SK-N-SH (cell line): Measurements from ENCODE around the gene KIF11. TPM values are rescaled to one million over a fixed set of nuclear protein-coding genes. Genes with fewer than 3 reads are reported as not detected.

Source experiments
- CTCF ChIA-PET: fragments of 300-600, 350-600 bp; formaldehyde crosslinking; extraction: SDS; loops from one replicate; lab custom pipeline; 2021; lab: Yijun Ruan, JAX
- POLR2A ChIA-PET: fragments of 350-600 bp; sonication (Branson Sonifier 250); formaldehyde crosslinking; extraction: SDS; loops from one replicate; lab custom pipeline; 2020; ENCODE audit warnings: antibody characterized with exemption, inconsistent platforms; lab: Yijun Ruan, JAX
- DNase-seq: peaks from one replicate; pipeline ENCODE4 v3.0.0; 2012
- H2AFZ ChIP-seq: fragments of 200-600 bp; sonication (generic); 2 replicates; pipeline ENCODE4 v1.8.1; 2016; ENCODE audit warnings: antibody characterized with exemption, mild to moderate bottlenecking, low read depth
- H3F3A ChIP-seq: fragments of 200-600 bp; sonication (generic); replicated peaks from 2 replicates; pipeline ENCODE3; 2016; ENCODE audit warnings: antibody characterized with exemption, mild to moderate bottlenecking; ENCODE audit not compliant: insufficient read depth
- H3K27ac ChIP-seq, 2 experiments: fragments of 200-500 bp in 1 of 2; fragments of 200-600 bp in 1 of 2; sonication (Bioruptor generic) in 1 of 2; sonication (generic), shearing (Covaris generic) in 1 of 2; 2 replicates each; pipeline versions ENCODE4 v1.5.1 to v1.6.1; 2014 to 2016; ENCODE audit warnings: low read depth in 2 of 2, inconsistent platforms in 1 of 2, low read length in 1 of 2, mild to moderate bottlenecking in 1 of 2, mixed read lengths in 1 of 2
- H3K27me3 ChIP-seq: fragments of 200-600 bp; sonication (generic), shearing (Covaris generic); 2 replicates; pipeline ENCODE4 v1.6.1; 2016; ENCODE audit warnings: mixed run types; ENCODE audit not compliant: insufficient read depth
- H3K36me3 ChIP-seq, 2 experiments: fragments of 200-500 bp in 1 of 2; fragments of 200-600 bp in 1 of 2; sonication (Bioruptor generic) in 1 of 2; sonication (generic) in 1 of 2; replicated peaks in 1 of 2; 2 replicates each; pipeline versions ENCODE3 to v1.5.1; 2014 to 2016; ENCODE audit warnings: low read length in 1 of 2, mild to moderate bottlenecking in 1 of 2; ENCODE audit not compliant: insufficient read depth in 2 of 2, control insufficient read depth in 1 of 2
- H3K4me1 ChIP-seq, 2 experiments: fragments of 200-500 bp in 1 of 2; fragments of 200-600 bp in 1 of 2; sonication (Bioruptor generic) in 1 of 2; sonication (generic), shearing (Covaris generic) in 1 of 2; 2 replicates each; pipeline versions ENCODE4 v1.5.1 to v1.6.1; 2014 to 2016; ENCODE audit warnings: low read depth in 1 of 2, low read length in 1 of 2, mixed run types in 1 of 2; ENCODE audit not compliant: insufficient read depth in 2 of 2, control insufficient read depth in 1 of 2
- H3K4me2 ChIP-seq: fragments of 200-600 bp; sonication (generic), shearing (Covaris generic); 2 replicates; pipeline ENCODE4 v1.6.1; 2017; ENCODE audit warnings: mixed run types
- H3K4me3 ChIP-seq, 2 experiments: fragments of 200-500 bp in 1 of 2; fragments of 200-600 bp in 1 of 2; sonication (Bioruptor generic) in 1 of 2; sonication (generic), shearing (Covaris generic) in 1 of 2; 2 replicates each; pipeline versions ENCODE4 v1.5.1 to v1.8.1; 2014 to 2016; ENCODE audit warnings: low read depth in 2 of 2, inconsistent platforms in 1 of 2, low read length in 1 of 2, mild to moderate bottlenecking in 1 of 2, mixed read lengths in 1 of 2, moderate library complexity in 1 of 2
- H3K79me2 ChIP-seq: fragments of 200-600 bp; sonication (generic); 2 replicates; pipeline ENCODE4 v1.8.1; 2017; ENCODE audit warnings: mild to moderate bottlenecking; ENCODE audit not compliant: insufficient read depth
- H3K9ac ChIP-seq: fragments of 200-600 bp; sonication (generic); 2 replicates; pipeline ENCODE4 v1.6.1; 2017; ENCODE audit warnings: mixed run types
- H3K9me2 ChIP-seq: fragments of 200-600 bp; sonication (generic); 2 replicates; pipeline ENCODE4 v1.6.1; 2017; ENCODE audit warnings: mixed run types
- H3K9me3 ChIP-seq: fragments of 200-600 bp; sonication (generic); 2 replicates; pipeline ENCODE4 v1.6.1; 2017; ENCODE audit warnings: mixed run types, mild to moderate bottlenecking, moderate library complexity
- H4K20me1 ChIP-seq: fragments of 200-600 bp; sonication (generic); 2 replicates; pipeline ENCODE4 v1.6.1; 2017; ENCODE audit warnings: mild to moderate bottlenecking, mixed run types; ENCODE audit not compliant: insufficient read depth
- CHD2 ChIP-seq: fragments of 150-350 bp; IDR thresholded peaks from 2 replicates; pipeline ENCODE4 v1.6.1; 2018; ENCODE audit warnings: low read length; ENCODE audit not compliant: partially characterized antibody
- EZH2phosphoT487 ChIP-seq: fragments of 200-600 bp; sonication (generic); IDR thresholded peaks from 2 replicates; pipeline ENCODE4 v1.6.1; 2017; ENCODE audit warnings: low read depth, mixed run types, mild to moderate bottlenecking, antibody characterized with exemption, moderate library complexity, borderline replicate concordance
- FOSL2 ChIP-seq: IDR thresholded peaks from 2 replicates; pipeline ENCODE4 v1.4.0; 2012; ENCODE audit warnings: low read depth, mild to moderate bottlenecking, moderate library complexity, borderline replicate concordance
- FOXJ3 ChIP-seq: sonication (generic); formaldehyde crosslinking; IDR thresholded peaks from 2 replicates; pipeline ENCODE4 v1.5.1; 2020; ENCODE audit warnings: mild to moderate bottlenecking, missing genetic modification reagents
- FOXM1 ChIP-seq: IDR thresholded peaks from 2 replicates; pipeline ENCODE4 v1.4.0; 2012; ENCODE audit warnings: low read depth, mild to moderate bottlenecking
- GATA2 ChIP-seq: sonication (generic); formaldehyde crosslinking; IDR thresholded peaks from 2 replicates; pipeline ENCODE4 v1.5.0; 2020; ENCODE audit warnings: mild to moderate bottlenecking, missing genetic modification reagents
- JUND ChIP-seq: IDR thresholded peaks from 2 replicates; pipeline ENCODE4 v1.4.0; 2012
- MEF2A ChIP-seq: IDR thresholded peaks from 2 replicates; pipeline ENCODE4 v1.4.0; 2012; ENCODE audit warnings: low read depth, borderline replicate concordance
- MXI1 ChIP-seq: IDR thresholded peaks from 2 replicates; pipeline ENCODE4 v1.6.1; 2012; ENCODE audit warnings: mild to moderate bottlenecking, low read depth, low read length, improper control_type of control experiment
- NFIC ChIP-seq: IDR thresholded peaks from 2 replicates; pipeline ENCODE4 v1.4.0; 2012; ENCODE audit warnings: borderline replicate concordance
- NRF1 ChIP-seq: IDR thresholded peaks from 2 replicates; pipeline ENCODE4 v1.6.1; 2012; ENCODE audit warnings: low read depth, mild to moderate bottlenecking, low read length
- POLR2AphosphoS5 ChIP-seq: IDR thresholded peaks from 2 replicates; pipeline ENCODE4 v1.6.1; 2012; ENCODE audit warnings: low read depth, low read length
- RAD21 ChIP-seq: IDR thresholded peaks from 2 replicates; pipeline ENCODE4 v1.6.1; 2012; ENCODE audit warnings: mild to moderate bottlenecking, low read length
- RFX5 ChIP-seq: IDR thresholded peaks from 2 replicates; pipeline ENCODE4 v1.6.1; 2012; ENCODE audit warnings: mild to moderate bottlenecking, improper control_type of control experiment, low read length
- RXRA ChIP-seq: IDR thresholded peaks from 2 replicates; pipeline ENCODE4 v1.4.0; 2012; ENCODE audit warnings: low read depth, mild to moderate bottlenecking, borderline replicate concordance
- TAF1 ChIP-seq: IDR thresholded peaks from 2 replicates; pipeline ENCODE4 v1.6.1; 2012; ENCODE audit warnings: low read depth, mild to moderate bottlenecking, low read length, moderate library complexity, borderline replicate concordance
- TCF12 ChIP-seq: IDR thresholded peaks from 2 replicates; pipeline ENCODE4 v1.4.0; 2012
- YY1 ChIP-seq: IDR thresholded peaks from 2 replicates; pipeline ENCODE4 v1.4.0; 2012; ENCODE audit warnings: low read depth, mild to moderate bottlenecking
- WGBS: methylation state at CpG from one replicate; pipeline ENCODE4 v1.1.6; 2017; ENCODE audit warnings: low lambda C conversion rate; 5-methylcytosine and 5-hydroxymethylcytosine counted together
- polyA plus RNA-seq, 3 experiments: library from polyadenylated mRNA; depleted of rRNA; stranded (reverse); fragments of >200 nt; gene quantifications; 2 replicates each; pipeline ENCODE4 v1.2.3, GENCODE V29; 2012
- TF ChIP-seq, protein P1 (sequence below): IDR thresholded peaks from 2 replicates; pipeline ENCODE4 v1.4.0; 2012; ENCODE audit warnings: low read depth
- TF ChIP-seq, protein P2 (sequence below): fragments of 150-350 bp; IDR thresholded peaks from 2 replicates; pipeline ENCODE4 v1.6.1; 2016; ENCODE audit warnings: mild to moderate bottlenecking, low read depth, low read length

The KIF11 gene
- polyA plus RNA-seq, 1 of the 3 experiments (the other 2 are of a cell fraction): 4.0 TPM

DNA sequence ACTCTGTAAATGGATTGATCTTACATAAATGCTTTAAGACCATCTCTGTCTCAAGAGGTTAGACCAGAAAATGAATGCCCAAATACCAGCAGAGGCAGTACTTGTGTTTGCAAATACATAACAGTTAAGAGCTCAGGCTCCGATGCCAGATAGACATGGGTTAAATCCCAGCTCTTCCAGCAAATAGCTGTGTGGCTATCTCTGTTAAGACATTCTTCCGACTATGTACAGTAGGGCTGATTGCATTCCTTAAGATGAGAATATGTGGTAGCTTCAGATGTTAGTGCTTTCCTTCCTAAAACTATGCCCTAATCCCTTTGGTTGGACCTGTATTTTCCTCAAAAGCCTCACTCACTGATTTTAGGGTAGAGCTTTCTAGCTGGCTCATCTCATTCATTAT is 21.3 kb upstream of the KIF11 start:
- Histone ChIP-seq H3K79me2 (peaks cover 67% of the 10 kb centered on the region), H3K4me2 (peak overlapping the region; percentile 86), H3K4me1 (peaks cover 6 to 8% of the 10 kb centered on the region in 2 experiments; a peak in 3 of 4 replicates), H2AFZ (no peak overlapping the region), H3K27me3 (no peaks in the 10 kb centered on the region), H3K36me3 (peaks cover 0 to 10% of the 10 kb centered on the region in 2 experiments), H3K4me3 (no peak overlapping the region; a peak in 2 of 4 replicates), H3K9me3 (no peaks in the 10 kb centered on the region), H4K20me1 (peaks cover 18% of the 10 kb centered on the region), H3K9ac (no peak overlapping the region), H3F3A (peaks cover 17% of the 10 kb centered on the region), H3K9me2 (no peaks in the 10 kb centered on the region), H3K27ac (no peak overlapping the region)
- POLR2A ChIA-PET: interaction anchor here (1.1 kb wide), 1 partner anchor 20 kb away, joined by 5 read pairs; no protein-coding TSS in a partner anchor
- WGBS: 81% methylated on average over 2 of the region's 2 CpGs
- DNase-seq: no peak
- TF ChIP-seq, protein P1, sequence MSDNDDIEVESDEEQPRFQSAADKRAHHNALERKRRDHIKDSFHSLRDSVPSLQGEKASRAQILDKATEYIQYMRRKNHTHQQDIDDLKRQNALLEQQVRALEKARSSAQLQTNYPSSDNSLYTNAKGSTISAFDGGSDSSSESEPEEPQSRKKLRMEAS: no peak
- no peak for TF ChIP-seq JUND
- TF ChIP-seq, protein P2, sequence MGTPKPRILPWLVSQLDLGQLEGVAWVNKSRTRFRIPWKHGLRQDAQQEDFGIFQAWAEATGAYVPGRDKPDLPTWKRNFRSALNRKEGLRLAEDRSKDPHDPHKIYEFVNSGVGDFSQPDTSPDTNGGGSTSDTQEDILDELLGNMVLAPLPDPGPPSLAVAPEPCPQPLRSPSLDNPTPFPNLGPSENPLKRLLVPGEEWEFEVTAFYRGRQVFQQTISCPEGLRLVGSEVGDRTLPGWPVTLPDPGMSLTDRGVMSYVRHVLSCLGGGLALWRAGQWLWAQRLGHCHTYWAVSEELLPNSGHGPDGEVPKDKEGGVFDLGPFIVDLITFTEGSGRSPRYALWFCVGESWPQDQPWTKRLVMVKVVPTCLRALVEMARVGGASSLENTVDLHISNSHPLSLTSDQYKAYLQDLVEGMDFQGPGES: no peak
- no peak for TF ChIP-seq NFIC
- TF ChIP-seq YY1: no peak
- TF ChIP-seq CHD2: no peak
- TF ChIP-seq FOXJ3 (CRISPR knock-in tag): no peak
- no peak for TF ChIP-seq FOXM1
- TF ChIP-seq MXI1: no peak
- no peak for TF ChIP-seq POLR2AphosphoS5
- no peak for TF ChIP-seq RAD21
- TF ChIP-seq MEF2A: no peak
- TF ChIP-seq TAF1: no peak
- TF ChIP-seq RFX5: no peak
- TF ChIP-seq EZH2phosphoT487: no peak
- no peak for TF ChIP-seq RXRA
- TF ChIP-seq NRF1: no peak
- TF ChIP-seq TCF12: no peak
- TF ChIP-seq FOSL2: no peak
- TF ChIP-seq GATA2: no peak
- CTCF ChIA-PET: interaction anchor here (1.0 to 4.9 kb wide), 4 partner anchors 8 to 308 kb away, joined by 3 to 93 read pairs (median 4); no protein-coding TSS in a partner anchor
